Germinal center (tissue), 1 donor: ENCODE measurements around the gene CELSR1.

Source experiments
- DNase-seq: peaks from one replicate; pipeline ENCODE4 v3.0.0; 2012; ENCODE audit warnings: mixed read lengths, low spot score

CELSR1 gene

DNA sequence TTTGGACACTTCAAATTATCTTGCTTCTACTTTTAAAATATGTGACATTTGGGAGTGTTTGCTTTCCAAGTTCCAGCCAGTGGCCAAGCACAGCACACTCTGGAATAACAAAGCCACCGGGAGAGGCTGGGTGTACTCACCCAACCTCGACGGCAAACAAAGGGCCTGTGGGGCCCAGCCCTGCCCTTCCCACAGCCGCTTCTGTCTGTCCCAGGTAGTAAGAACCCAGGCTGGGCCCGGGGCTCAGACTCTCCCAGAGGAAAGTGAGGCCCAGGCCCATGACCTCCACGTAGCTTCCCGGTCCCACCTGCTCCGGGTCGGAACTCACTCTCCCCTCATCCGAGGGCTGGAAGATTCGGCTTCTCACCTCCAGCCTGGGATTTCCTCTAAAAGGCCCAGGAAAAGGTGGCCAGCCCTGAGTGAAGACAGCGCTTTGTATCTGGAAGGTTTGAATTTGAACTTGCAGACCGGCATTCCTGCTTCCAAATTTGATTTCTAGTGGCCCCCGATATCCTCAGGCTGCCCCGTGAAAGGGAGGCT lies 93.5 kb downstream of the CELSR1 start:
- DNase-seq, result no peak

DNA sequence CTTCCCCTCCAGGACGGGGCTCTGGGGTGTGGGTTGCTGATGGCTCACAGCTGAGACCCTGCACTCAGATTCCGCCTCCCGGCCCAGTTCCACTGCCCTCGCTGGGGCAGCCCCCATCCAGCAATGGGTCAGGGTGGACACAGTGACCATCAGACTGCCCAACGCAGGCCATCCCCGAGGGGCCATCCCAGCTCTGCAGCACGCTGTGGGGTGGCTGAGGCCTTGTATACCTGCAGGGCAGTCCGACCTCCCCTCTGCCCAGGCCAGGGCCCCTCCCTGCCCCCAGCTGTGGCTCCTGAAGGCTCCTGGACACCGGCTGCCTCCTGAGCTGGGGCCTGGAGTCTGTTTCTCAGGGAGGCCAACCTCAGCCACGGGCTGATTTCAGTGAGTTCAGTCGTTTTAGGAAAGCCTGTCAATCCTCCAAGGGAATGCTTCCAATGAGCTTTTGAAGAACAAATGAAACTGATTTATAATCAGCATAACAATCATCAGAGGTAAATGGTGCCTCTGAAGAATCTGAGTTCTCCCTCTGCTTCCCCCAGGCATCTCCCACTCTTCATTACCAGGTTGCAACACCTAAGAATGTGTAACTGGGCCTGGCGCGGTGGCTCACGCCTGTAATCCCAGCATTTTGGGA lies 95.1 kb downstream of the CELSR1 start:
- no peak for DNase-seq

DNA sequence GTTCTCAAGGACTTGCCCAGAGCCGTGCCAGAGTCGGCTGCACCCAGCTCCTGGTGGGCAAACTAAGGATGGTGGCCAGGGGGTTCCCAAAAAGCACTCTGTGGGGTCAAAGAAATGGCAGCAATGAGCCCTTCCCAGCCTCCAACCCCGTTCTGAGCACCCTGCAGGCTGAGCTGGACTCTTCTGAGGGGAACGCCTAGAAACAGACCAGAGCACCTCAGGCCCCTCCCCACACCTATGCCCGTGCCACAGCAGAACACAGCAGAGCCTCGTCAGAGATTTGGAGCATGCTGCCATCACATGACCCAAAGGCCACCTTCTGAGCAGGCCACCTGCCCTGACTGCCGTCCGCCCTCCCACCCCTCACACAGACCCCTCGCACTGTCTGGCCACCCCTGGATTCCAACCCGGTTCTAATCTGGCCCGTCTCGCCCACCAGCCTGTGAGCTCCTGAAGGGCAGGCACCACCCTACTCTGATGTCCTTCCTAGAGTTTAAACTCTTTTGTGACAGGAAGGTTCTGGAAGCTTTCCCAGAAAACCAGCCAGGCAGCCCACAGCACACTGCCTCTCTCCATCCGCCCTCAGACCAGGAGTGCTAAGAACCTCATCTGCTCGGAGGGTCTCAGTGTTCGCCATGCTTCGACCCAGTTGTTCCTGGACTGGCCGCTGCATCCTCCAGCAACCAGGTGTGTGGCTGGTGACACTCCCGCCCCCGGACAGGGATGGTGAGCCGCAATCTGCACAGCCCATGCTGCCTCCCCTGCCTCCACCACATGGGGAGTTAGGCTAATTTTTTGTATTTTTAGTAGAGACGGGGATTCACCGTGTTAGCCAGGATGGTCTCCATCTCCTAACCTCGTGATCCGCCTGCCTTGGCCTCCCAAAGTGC lies 97.6 kb downstream of the CELSR1 start:
- no peak for DNase-seq

DNA sequence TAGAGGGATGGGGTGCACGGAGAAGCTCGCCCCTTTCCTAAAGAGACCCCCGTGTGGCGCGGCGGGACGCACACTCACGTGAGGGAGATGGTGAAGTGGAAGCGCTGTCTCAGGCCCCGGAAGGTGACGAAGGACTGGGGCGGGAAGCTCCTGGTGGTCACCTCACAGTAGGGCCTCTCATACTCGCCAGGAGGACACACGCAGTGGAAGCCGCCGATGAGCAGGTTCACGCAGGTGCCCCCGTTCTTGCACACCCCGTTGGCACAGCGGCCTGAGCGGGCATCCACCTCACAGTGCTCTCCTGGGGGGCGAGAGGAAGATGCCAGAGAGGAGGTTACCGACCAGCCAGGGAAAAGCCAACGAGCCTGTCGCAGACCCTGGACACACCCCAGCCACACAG lies 98.3 kb downstream of the CELSR1 start:
- no peak for DNase-seq

DNA sequence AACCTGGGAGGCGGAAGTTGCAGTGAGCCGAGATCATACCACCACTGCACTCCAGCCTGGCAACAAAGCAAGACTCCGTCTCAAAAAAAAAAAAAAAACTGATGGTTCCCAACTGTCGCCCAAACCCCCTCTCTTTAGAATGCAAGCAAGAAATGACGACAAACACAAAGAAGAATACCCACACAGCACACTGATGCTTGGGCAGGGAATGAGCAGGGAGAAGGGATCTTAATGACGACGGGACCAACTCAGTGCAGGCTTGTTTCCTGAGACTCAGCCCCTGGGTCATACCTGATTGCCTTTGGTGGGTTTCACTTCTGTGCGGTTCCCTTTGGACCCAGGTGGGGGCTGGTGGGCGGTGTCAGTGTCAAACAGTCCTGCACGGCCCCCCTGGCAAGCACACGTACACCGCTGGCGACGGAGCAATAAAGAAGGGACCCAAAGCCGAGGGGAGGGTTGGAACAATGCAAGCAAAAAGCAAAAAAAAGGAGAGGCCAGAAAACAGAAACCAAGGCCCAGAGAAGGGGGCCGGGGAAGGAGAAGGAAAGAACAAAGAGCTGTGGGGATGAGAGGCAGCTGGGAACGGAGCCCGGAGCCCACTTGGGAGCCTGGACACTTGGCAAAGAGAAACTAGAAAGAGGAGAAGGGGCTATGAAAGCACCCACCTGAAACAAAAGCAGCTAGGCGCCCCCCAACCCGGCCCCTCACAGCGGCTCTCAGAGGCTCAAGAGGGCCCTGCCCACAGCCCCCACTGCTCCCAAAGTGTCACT lies 99.6 kb downstream of the CELSR1 start:
- no peak for DNase-seq

DNA sequence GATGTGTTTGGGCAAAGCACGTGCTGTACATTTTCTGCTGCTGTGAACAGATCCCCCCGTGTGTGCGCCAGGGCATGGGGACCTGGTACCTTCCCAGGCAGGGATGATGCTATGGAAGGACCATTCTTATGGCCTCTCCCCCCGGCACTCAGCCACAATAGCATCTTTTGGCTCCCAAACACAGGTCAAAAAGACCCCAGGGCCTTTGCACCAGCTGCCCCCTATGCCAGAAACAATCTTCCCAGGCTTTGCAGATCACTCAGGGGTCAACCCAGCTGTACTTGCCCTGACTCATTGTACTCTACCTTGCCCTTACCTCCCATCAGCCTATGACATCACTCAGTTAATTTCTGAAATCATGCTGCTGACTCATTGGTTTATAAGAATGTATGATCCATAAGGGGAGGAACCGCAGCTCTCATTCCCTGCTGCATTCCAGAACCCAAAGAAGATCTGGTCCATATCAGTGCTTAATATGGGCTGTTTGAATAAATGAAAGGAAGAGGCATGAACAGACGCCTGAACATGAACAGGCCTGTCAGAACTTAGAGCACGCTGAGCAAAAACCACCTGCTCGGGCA lies 100.7 kb downstream of the CELSR1 start:
- DNase-seq, result no peak

DNA sequence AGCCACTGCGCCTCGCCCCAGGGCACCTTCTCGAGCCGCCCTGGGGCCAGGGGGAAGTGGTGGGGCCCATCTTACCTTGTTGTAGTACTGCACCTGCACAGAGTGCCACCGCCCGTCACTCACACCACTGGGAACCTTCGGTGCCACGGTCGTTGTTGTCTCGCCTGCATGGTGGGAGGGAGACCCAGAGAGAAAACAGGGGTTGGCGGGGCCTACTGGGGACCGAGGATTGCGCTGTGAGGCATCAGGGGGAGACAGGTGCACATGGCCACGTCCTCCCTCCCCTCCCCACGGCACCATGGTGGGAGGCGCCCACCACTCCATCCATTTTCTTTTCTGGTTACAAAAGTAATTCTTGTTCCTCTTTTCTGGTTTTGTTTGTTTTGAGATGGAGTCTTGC lies 104.1 kb downstream of the CELSR1 start:
- DNase-seq, result peak; percentile 54

DNA sequence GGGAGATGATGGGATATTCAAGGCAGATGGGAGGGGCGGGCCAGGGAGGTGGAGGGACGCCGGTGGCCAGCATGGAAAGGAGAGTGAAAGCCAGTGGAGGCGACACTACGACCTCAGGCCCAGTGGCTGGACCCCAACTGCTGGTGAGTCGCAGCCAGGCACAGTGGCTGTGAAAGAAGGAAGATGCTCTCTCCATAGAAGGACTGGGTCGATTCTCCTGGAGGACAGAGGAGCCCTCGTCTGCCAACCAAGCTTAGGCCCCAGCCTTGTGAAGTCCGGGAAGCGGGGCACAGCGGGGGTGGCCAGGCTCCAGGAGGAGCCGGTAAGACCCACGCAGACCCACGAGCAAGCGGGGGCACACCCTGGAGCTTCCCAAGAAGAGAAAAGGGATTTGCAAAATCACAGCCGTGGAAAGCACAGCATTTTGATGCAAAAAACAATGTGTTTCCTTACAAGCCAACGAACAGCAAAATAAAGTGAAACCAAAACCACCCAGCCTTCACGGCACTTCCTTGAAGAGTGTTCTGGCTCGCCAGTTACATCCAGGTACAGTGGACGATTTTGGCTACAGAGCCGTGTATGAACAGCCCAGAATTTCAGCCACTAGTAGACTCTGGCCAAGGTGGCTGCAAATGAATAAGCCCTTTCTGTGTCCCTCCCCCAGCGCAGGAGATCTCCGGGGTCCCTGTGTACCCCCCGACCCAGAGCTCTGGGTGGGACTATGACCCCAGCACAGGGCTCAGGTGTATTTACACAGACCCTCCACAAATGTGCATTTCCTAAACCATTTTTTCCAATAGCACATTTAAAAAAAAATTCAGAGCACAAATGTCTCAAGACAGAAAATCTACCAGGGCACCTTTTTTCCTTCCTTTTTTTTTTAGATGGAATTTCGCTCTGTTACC lies 105.0 kb downstream of the CELSR1 start:
- DNase-seq, result peak; percentile 54

DNA sequence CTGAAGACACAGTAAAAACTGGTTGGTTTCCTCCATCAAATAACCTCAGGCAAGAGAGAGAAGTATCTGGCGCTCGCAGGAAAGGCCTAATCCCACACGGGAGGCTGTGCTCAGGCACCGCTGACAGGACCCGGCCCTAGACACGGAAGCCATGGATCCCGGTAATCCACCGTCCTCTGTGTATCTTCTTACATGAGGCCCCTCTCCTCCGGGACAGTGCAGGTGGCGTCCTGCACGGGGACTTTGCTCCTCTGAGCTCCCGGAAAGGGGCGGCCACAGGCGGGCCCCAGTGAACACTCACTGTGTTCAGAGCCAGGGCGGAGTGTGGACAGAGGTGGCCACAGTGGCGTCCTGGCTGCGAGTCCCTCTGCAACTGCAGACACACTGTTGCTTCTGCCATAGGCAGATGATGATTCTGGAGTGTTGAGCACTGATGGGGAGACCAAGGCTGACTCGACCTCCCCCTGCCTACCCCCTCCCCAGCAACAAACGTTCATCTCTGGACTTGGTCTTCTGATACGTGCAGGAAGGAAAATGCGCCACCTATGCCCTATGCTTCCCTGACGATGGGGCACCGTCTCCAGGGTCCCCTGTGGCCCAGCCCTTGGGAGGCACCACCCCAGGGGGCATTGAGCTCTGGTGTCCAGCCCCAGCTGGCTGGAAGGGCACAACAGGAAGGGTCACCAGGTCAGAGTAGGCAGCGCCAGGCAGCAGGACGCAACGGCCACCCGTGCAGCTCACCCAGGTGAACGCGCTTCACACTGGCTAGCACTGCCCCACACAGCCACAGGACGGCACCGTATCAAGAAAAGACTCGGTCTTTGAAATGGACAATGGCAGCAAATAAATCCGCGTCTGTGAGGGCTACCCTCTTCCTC lies 106.2 kb downstream of the CELSR1 start:
- no peak for DNase-seq

DNA sequence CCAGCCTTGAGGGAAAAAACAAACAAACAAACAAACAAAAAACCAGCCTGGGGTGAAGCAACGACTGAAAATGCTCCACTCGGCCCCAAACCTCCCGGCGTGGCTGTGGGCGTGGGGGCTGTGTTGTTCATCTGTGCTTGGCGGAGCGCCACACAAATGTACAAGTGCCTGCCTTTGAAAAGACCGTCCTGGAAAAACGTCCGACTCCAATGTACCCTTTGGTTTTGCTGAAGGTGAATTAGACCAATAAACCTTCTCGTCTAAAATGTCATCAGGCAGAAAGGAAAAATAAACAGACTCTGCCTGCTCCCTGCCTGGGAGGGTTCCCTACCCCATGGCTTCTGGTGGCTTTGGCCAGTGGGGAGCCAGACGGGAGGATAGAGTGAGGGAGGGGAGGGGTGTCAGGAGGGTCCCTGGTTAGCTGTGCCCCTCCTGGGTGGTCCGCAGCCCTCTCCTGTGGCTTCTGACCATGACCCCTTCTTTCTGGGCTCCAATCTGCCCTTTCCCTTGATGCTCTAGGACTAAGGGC lies 108.0 kb downstream of the CELSR1 start:
- no peak for DNase-seq

DNA sequence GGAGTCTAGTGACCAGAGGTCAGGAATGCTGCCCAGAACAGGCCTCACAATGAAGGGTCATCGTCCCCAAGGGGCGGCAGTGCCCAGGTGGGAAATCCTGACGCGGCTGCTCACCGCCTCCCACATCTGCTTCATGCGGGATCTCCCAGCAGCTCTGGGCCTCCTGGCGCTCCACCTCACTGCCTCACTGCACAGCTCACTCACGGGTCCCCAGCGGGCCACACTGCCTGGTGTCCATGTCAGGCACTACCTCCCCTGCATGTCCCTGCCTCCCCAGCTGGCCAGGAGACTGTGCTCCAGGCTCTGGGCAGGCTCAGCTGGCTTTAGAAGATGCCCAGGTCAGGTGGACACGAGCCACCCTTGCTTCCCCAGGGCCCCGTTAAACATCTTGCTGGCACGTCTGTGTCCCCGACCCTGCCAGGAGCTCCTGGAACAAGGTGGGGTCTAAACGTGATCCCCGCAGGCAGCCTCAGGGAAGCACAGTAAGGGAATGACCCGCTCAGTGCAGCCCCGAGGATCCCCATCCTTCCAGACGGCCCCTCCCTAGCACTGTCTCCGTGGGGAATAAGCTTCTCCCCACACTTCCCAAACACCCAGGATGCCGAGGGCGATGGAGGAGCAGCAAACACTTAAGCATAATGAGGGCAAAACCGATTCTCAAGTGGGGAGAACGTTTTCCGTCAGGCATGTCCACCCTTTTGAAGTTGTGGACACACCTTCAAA lies 108.7 kb downstream of the CELSR1 start:
- no peak for DNase-seq

DNA sequence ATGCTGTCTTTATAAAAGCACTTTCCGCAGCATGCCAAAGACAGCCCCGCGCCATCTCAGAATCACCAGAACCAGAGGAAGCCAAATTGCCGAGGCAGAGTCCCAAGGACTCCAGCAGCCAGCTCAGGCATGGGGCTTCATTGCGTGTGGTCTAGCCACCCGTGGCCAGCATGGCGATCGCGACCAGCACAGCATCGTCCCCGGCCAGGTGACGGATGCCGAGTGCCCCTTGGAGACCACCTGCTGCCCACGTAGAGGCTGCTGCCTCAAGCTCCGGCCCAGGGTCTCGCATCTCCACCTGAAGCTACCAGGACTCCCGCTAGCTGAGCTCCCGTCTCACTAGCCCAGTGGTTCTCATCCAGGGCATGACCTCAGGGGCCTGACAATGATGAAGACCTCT lies 109.2 kb downstream of the CELSR1 start:
- DNase-seq, result no peak

DNA sequence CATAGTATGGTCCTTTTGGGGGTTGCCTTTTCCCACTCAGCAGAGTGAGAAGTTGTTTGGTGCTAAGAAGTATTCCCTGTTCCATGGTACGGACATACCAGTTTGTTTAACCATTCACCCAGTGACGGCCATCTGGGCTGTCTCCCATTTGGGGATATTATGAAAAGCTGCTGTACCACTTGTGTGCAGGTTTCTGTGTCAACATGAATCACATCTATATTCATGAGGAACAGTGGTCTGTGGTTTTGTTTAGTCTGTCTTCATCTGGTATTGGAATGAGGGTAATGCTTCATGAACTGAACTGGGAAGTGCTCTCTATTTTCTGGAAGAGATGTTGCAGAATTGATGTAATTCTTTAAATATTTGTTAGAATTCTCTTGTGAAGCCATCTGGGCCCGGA lies 112.4 kb downstream of the CELSR1 start:
- no peak for DNase-seq

DNA sequence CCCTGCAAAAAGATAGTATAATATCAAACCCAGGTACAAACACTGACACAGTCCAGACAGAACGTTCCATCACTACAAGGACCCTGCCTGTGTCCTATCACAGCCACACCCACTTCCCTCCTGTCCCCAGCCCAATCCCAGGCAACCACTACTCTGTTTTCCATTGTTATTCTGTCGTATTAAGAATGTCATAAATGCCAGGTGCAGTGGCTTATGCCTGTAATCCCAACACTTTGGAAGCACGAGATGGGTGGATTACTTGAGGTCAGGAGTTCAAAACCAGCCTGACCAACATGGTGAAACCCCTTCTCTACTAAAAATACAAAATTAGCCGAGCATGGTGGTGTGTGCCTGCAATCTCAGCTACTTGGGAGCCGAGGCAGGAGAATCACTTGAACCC lies 112.9 kb downstream of the CELSR1 start:
- no peak for DNase-seq

DNA sequence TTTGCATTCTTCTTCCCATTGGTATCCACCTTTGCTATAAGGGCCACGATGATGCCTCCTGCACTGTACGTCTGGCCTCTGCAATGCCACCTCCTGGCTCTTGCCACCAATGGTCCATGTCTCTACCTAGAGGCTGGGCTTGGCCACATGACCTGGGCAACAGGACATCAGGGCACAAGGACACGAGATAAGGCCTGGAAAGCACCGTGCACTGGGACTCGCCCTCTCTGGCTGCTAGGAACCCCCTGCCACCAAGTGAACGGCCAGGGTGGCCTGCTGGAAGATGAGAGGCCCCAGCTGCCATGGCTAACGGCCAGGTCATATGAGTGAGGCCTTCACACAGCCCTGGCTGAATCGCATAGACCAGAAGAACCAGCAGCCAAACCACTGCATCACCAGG lies 114.5 kb downstream of the CELSR1 start:
- DNase-seq, result no peak

DNA sequence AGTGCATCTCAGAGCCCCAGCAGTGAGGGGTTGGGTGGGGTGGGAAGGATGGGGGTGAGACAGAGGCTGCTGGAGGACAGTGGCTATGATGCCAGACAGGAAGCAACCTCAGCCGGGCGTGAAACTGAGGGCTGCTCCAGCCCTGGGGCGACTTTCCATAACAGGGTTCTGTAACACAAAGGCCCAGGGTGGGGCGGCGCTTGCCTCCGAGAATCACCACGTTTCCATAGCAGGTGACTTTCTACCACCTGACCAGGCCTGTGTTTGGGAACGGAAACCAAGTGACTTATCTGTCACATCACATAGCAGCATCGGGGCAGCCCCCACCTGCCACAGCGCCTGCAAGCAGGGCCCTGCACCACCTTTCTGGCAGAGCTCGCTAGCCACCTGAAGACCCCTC lies 116.2 kb downstream of the CELSR1 start:
- DNase-seq, result peak; percentile 16

DNA sequence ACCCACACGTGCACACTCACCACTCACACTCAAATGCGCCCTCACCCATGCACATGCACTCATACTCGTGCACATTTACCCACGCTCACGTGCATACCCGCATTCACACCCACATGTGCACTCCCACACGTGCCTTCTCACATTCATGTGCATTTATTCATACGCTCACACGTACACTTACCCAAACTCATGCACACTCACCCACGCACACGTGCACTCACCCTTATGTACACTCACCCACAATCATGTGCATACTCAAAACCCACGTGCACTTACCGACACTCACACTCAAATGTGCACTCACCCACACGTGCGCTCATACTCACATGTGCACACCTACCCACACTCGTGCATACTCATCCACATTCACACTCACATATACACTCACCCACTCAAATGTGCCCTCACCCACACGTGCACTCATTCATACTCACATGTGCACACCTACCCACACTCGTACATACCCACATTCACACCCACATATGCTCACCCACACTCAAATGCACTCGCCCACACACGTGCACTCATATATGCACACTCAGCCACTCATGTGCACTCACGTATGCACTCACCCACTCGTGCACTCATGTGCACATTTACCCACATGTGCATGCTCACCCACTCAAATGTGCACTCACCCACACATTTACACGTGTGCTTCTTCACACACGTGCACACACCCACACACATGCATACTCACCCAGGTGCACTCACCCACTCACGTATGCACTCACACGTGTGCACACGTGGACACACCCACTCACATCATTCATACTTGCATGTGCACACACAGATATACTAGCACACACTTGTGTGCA lies 117.5 kb downstream of the CELSR1 start:
- no peak for DNase-seq

DNA sequence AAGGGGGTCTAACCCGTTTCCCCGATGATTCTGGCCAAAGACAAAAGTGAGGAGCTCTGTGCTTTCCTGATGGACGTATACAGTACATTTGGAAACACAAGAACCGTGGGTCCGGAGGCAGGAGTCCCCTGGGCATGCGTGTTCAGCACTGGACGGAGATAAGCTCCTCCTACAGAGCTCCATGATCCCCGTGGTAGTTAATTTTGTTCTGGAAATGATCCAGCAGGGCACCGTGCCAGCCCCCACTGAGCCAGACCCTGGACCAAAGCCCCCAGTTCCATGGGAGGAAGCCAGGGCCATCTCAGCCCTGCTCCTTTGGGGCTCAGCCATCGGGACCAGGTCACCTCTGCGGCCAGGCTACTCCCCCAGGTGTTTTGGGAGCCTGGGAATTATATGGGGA lies 118.6 kb downstream of the CELSR1 start:
- no peak for DNase-seq
